Stimulated activated CD4-positive, alpha-beta T cell treated with anti-CD3 and anti-CD28 coated beads, Interleukin-15, amount 100 ng/mL, for 1 hour (primary cell): ENCODE results near the gene MYL10.

Experiments
- DNase-seq, 2 donors: peaks; one replicate each; pipeline ENCODE4 v3.0.0-alpha.2; 2020; ENCODE audit warnings: low read depth in 1 of 2, low spot score in 1 of 2

MYL10 gene

GRCh38 chr7:101598422-101598985 is 30.6 kb downstream of the MYL10 start:
- DNase-seq: no peak

GRCh38 chr7:101597941-101598340 is 31.2 kb downstream of the MYL10 start:
- no peak for DNase-seq

DNA sequence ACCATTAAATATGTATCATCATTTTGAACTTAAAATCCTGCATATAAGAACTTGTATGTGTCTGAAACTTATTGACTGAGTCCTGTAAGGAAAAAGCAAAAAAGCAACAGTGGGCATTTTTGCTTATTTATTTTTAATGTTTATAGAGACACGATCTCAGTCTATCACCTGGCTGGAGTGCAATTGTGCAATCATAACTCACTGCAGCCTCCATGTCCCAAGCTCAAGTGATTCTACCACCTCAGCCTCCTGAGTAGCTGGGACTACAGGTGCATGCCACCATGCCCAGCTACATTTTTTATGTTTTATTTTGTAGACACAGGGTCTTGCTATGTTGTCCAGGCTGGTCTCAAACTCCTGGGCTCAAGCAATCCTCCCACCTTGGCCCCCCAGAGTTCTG is 32.2 kb downstream of the MYL10 start:
- no peak for DNase-seq

DNA sequence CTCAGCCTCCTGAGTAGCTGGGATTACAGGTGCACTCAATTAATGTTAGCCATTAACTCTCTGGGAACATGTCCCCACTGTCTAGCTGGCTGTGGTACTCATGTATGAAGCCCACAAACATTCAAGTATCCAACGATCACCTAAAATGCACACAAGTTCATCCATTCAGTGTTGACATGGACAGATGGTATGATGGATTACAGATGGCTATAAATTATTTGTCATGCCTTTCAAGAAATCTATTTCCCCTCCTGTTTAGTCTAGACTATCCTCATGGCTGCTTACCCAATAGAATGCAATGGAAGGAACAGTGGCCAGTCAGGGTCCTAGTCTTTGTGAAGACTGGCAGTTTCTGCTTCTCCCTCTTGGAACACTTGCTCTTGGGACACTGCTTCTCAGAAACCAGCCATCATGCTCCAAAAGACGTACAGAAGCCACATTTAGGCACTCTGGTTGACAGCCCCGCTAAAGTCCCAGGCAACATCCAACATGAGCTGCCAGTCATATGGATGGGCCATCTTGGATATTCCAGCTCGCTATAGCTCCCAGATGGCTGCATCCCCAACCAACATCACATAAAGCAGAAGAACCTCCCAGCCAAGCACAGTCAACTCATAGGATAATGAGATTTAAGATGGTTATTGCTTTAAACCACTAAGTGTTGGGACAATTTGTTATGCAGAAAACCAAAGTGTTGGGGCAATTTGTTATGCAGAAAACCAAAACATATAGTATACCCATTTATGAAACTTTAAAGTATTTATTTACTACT is 33.1 kb downstream of the MYL10 start:
- DNase-seq: no peak

DNA sequence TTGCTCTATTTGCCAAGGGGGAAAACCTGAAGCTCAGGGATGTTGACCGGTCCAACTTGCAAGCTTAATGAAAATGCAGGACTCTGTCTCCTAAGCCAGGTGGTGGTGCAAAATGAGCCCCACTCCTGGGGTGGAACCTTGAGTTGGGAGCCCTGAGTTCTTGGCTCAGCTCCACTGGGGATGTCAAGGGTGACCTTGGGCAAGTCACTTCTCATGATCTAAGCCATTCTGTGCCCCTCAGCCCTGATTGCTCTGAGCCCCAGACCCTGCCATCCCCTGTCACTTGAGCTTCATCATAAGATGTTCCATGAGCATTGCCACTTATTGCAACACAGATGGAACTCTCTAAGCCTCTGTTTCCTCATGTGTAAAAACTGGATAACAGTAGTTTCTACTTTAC is 33.9 kb downstream of the MYL10 start:
- no peak for DNase-seq

GRCh38 chr7:101594790-101595189 is 34.3 kb downstream of the MYL10 start:
- DNase-seq: no peak

GRCh38 chr7:101593556-101593955 is 35.5 kb downstream of the MYL10 start:
- DNase-seq: no peak

DNA sequence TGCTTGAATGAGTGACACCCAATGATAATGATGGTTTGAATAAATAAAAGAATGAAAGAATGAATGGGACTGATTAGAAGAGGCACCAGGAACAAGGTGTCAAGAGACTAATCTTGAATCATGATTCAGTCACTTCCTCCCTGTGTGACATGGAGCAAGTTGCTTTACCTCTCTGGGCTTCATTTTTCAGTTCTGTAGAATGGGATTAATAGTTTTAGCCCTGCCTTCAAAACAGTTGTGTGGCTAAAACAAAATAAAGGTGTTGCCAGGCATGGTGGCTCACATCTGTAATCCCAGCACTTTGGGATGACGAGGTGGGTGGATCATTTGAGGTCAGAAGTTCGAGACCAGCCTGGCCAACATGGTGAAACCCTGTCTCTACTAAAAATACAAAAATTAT is 37.6 kb downstream of the MYL10 start:
- no peak for DNase-seq

DNA sequence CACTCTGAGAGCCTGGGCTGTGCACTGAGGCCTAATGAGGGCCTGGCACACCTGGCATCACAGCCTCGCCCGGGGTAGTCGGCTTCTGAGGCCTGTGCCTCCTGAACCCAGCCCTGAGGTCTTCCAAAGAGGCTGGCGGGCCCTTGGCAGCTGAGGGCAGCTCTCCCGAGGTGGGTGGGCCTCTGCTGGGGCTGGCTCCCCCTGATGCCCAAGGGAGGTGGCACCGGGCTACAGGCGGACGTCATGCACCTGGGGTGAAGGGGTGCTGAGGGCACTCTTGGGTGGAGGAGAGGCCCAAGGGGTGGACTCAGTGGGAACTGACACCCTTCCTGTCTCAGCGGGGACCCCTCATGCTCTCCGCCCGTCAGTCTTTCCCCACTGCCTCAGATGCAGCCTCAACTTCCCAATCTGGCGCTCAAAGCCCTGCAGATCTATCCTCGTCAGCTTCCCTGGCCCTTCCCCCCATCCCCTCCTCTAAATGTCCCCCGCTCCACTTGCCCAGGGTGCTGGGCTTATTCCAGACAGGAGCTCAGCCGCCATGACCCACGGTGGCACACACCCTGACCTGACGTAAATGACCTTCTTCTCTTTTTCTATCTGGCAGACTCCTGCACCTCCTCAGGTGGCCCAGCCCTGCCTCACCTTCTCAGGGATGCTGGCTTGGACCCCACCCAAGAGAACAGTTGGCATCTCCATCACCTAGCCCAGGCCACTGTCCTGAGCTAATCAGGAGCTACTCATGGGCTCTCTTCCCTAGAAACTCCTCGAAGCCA is 38.2 kb downstream of the MYL10 start:
- DNase-seq: no peak

- DNase-seq: no peak
Observed at GRCh38 chr7:101589976-101590662, 39.0 kb downstream of the MYL10 start.

DNA sequence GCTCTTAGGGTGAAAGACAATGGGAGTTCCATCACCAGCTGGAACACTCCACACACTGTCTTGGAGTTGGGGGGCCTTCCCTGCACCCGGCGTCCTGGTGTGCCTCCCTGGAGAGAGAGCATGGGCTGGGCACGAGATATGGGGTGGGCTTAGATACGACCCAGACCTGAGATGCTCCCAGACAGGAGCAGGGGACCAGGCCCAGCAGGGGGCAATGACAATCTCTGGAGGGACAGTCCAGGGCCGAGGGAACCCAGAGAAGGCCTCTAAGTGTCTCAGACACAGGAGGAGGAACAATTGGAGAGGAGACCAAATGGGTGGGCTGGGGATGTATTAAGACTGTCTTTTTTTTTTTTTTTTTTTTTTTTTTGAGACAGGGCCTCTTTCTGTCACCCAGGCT is 40.0 kb downstream of the MYL10 start:
- DNase-seq: no peak

DNA sequence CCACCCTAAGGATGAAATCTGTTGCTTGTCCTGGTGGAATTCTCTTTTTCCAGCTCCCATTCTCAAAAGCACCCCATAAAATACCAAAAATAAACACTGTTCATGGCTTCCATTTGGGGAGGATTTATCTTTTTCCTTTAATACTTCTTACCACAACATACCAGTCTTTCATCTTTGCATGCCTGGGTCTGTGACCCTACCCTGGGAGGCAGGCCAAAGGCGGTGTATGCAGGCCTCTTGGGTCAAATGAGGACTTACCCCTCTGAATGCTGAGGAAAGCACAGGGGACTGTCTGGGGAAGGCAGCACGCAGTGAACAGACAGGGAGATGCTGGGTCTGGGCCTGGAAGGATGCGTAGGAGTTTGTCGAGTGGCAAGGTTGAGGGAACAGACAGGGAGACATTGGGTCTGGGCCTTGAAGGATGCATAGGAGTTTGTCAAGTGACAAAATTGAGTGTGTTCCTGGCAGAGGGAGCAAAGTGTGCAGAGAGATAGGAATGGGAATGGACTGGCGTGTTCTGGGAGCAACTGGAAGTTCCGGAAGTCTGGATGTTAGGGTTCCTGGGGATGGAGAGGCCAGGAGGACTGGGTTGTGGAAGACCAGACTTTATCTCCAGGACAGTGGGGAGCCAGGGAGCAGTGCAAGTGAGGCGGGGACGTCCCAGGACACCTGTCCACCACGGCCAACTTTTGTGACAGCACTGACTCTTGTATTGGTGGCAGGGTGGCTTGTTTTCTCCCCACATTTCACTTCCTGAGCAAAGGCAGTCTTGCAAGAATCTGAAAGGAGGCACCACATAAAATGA is 40.8 kb downstream of the MYL10 start:
- DNase-seq: no peak

GRCh38 chr7:101586906-101587677 is 42.0 kb downstream of the MYL10 start:
- DNase-seq: no peak

DNA sequence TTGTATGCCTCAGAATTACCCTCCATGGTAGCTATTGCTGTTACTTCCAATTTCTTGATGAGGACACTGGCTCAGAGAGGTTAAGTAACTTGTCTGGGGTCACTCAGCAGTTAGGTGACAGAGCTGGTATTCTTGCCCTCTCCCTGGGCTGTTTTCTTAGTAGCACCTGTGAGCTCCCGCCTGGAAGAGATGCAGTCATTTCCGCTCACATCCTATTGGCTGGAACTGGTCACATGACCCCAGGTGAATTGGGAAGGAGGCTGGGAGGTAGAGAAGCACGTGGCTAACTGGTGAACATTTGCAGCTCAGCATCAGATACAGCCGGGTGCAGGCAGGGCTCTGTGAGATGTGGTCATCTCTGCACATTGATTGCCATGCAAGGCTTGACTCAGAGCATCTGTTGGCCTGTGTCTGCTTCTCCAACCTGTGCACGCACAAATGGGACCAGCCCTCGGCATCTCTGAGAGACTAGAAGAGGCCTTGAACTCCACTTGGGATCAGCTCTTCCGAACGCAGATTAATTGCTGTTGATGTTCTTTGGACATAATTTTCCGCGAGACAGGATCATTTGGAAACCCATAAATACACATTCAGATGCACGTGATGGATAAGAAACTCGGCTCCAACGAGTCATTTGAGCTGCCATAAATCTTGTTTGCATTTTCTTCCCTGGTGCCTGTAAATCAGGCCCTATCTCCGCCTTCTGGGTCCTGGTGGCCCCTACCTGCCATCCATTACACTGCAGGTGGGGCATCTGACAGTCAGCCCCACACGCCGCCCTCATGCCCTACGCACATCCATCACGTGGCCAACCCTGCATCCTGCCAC is 42.8 kb downstream of the MYL10 start:
- DNase-seq: no peak

DNA sequence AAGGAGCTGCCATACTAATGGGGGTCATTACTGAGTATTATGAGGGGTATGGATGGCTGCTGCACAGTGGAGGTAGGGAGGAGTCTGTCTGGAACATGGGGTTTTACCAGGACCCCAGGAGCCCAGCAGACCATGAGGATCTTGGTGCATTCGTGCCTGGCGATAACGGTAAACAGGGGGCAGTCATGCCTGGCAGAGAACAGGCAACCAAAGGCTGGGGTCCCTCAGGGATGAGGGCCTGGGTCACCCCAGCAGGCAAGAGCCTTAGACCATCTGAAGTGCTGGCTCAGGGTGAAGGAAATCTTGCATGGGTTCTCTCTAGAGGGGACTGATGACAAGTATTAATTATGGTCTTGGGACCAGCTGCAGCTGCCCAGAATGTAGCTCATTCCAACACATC is 46.1 kb downstream of the MYL10 start:
- DNase-seq: no peak

DNA sequence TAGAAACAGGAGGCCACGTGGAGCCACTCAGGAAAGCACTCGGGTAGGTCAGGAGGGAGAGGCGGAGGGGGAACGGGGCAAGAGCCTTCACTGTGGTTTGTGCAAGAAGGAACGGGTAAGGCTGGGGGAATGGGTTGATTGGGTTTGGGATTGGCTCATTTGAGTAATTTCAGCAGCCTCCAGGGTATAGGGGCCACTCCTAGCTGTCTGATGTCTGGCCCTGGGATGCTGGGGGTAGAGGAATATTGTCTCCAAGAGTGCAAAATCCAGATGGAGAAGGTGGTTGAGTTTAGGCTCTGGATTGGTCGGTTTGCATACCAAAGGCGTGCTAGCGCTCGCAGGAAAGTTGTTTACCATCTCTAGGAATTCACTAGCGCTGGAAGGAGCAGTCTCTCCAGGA is 47.2 kb downstream of the MYL10 start:
- no peak for DNase-seq

- no peak for DNase-seq
Observed at GRCh38 chr7:101580596-101580995, 48.5 kb downstream of the MYL10 start.

DNA sequence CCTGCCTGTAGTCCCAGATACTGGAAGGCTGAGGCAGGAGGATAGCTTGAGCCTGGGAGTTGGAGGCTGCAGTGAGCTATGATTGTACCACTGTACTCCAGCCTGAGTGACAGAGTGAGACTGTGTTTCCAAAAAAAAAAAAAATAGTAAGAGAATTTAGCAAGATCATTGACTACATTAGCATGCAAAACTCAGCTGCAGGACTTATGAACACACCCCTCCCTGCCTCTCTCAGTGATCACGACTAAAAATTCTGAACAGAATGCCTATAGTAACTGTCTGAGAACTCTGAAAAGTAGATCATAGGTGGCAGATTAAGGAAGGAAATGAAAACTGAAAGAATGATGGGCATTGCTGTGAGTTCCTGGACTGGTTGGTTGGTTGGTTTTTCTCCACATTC is 50.5 kb downstream of the MYL10 start:
- no peak for DNase-seq

- no peak for DNase-seq
Observed at GRCh38 chr7:101576998-101577397, 52.1 kb downstream of the MYL10 start.
